Panc1 (cell line): ENCODE measurements around the gene SLCO3A1.
A peak's percentile ranks its signal among the peaks of the same experiment; 100 is the strongest.

ENCODE experiments used
- CTCF ChIP-seq: fragments of 450-650 bp; IDR thresholded peaks from 2 replicates; pipeline ENCODE4 v1.5.1; 2017; ENCODE audit warnings: mild to moderate bottlenecking
- POLR2AphosphoS5 ChIP-seq: IDR thresholded peaks from 2 replicates; pipeline ENCODE4 v1.6.1; 2012; ENCODE audit warnings: mild to moderate bottlenecking, low read depth, low read length, moderate library complexity
- REST ChIP-seq, 2 experiments: IDR thresholded peaks; 2 replicates each; pipeline ENCODE4 v1.6.1; 2011 to 2012; ENCODE audit warnings: low read depth in 2 of 2, control low read depth in 1 of 2, low read length in 1 of 2, mild to moderate bottlenecking in 1 of 2, moderate library complexity in 1 of 2; ENCODE audit not compliant: insufficient read depth in 1 of 2
- SIN3A ChIP-seq: IDR thresholded peaks from 2 replicates; pipeline ENCODE4 v1.6.1; 2012; ENCODE audit warnings: low read depth, mild to moderate bottlenecking, low read length, moderate library complexity, borderline replicate concordance; ENCODE audit not compliant: insufficient read depth
- TCF7L2 ChIP-seq: IDR thresholded peaks from 2 replicates; pipeline ENCODE4 v1.6.1; 2011; ENCODE audit warnings: mild to moderate bottlenecking, low read depth, low read length, inconsistent platforms

- TF ChIP-seq CTCF (peak; percentile 64), TCF7L2 (no peak), POLR2AphosphoS5 (no peak), REST (IDR thresholded peaks at IDR 0.05; ENCODE audit: insufficient read depth in 1 of 2, low read depth in 2 of 2, low read length in 1 of 2) (no peak), SIN3A (no peak)
These were observed 200.3 kb downstream of the SLCO3A1 start for GRCh38 chr15:92053753-92054316.
